OCI-LY7 (cell line): ENCODE data around the gene ENPP7. TPM values are rescaled to one million over a fixed set of nuclear protein-coding genes. Genes with fewer than 3 reads are reported as not detected.

Experiments used
- BruUV-seq: library from RNA; stranded (reverse); fragments of 400-500 nt; replicated peaks from 2 replicates; lab custom pipeline; 2021; lab: Mats Ljungman, UMichigan
- CTCF ChIA-PET: fragments of 300-600 bp; sonication (Branson Sonifier 250); formaldehyde crosslinking; loops from one replicate; lab custom pipeline; 2022; ENCODE audit warnings: antibody characterized with exemption; ENCODE audit not compliant: unreplicated experiment; lab: Charles Lee
- POLR2A ChIA-PET: fragments of 300-600 bp; sonication (Branson Sonifier 250); formaldehyde crosslinking; loops from one replicate; lab custom pipeline; 2022; ENCODE audit warnings: antibody characterized with exemption; lab: Charles Lee
- DNase-seq: peaks from one replicate; pipeline ENCODE4 v3.0.0-alpha.2; 2015; ENCODE audit warnings: low spot score
- H2AFZ ChIP-seq: fragments of 200-600 bp; sonication (generic), shearing (Covaris generic); 2 replicates; pipeline ENCODE4 v1.6.1; 2014; ENCODE audit warnings: mild to moderate bottlenecking, antibody characterized with exemption, low read length, moderate library complexity
- H3K27ac ChIP-seq: fragments of 200-600 bp; sonication (generic); 2 replicates; pipeline ENCODE4 v1.5.1; 2014; ENCODE audit warnings: mixed run types, low read depth, mild to moderate bottlenecking, moderate library complexity, low read length, inconsistent platforms; ENCODE audit not compliant: poor library complexity, severe bottlenecking
- H3K36me3 ChIP-seq: fragments of 200-600 bp; sonication (generic); 2 replicates; pipeline ENCODE4 v1.6.1; 2014; ENCODE audit warnings: mild to moderate bottlenecking, antibody characterized with exemption, low read length, moderate library complexity, mixed read lengths; ENCODE audit not compliant: insufficient read depth
- H3K4me1 ChIP-seq: fragments of 200-600 bp; sonication (generic); 2 replicates; pipeline ENCODE4 v1.5.1; 2014; ENCODE audit warnings: mild to moderate bottlenecking, low read length; ENCODE audit not compliant: insufficient read depth, poor library complexity, severe bottlenecking
- H3K4me2 ChIP-seq: fragments of 200-600 bp; sonication (generic); 2 replicates; pipeline ENCODE4 v1.6.1; 2014; ENCODE audit warnings: mild to moderate bottlenecking, low read length
- H3K4me3 ChIP-seq: fragments of 200-600 bp; sonication (generic); 2 replicates; pipeline ENCODE4 v1.5.1; 2014; ENCODE audit warnings: mild to moderate bottlenecking, low read depth, low read length; ENCODE audit not compliant: poor library complexity, severe bottlenecking
- H3K79me2 ChIP-seq: fragments of 200-600 bp; sonication (generic); 2 replicates; pipeline ENCODE4 v1.6.1; 2016; ENCODE audit warnings: low read depth, mild to moderate bottlenecking, low read length, moderate library complexity, mixed read lengths; ENCODE audit not compliant: insufficient read depth
- H3K9me2 ChIP-seq: fragments of 200-600 bp; sonication (generic); 2 replicates; pipeline ENCODE4 v1.6.1; 2016; ENCODE audit warnings: mild to moderate bottlenecking, low read length, mixed read lengths; ENCODE audit not compliant: insufficient read depth
- H3K9me3 ChIP-seq: fragments of 200-600 bp; sonication (generic); 2 replicates; pipeline ENCODE4 v1.6.1; 2014; ENCODE audit warnings: mild to moderate bottlenecking, mixed run types, low read length, mixed read lengths
- H4K20me1 ChIP-seq: fragments of 200-600 bp; sonication (generic); 2 replicates; pipeline ENCODE4 v1.6.1; 2014; ENCODE audit warnings: mild to moderate bottlenecking, antibody characterized with exemption, low read length, moderate library complexity, mixed read lengths; ENCODE audit not compliant: insufficient read depth
- EZH2phosphoT487 ChIP-seq: fragments of 200-600 bp; sonication (generic); IDR thresholded peaks from 2 replicates; pipeline ENCODE4 v1.6.1; 2018; ENCODE audit warnings: low read depth, borderline replicate concordance, mild to moderate bottlenecking, mixed run types, antibody characterized with exemption, low read length, moderate library complexity, mixed read lengths
- intact Hi-C: fragments of 100-400 bp; cut with micrococcal nuclease; formaldehyde crosslinking; loops from one replicate; pipeline ENCODE4 v1.10.0; 2022; ENCODE audit not compliant: unreplicated experiment
- total RNA-seq, 2 experiments: library from RNA; depleted of rRNA in 1 of 2; stranded (reverse); fragments of >200 nt in 1 of 2; shearing (Covaris generic) in 1 of 2; gene quantifications; 2 replicates each; pipeline ENCODE4 v1.2.3, GENCODE V29; 2014 to 2022
- TF ChIP-seq, protein P1 (sequence below): fragments of 200-600 bp; sonication (generic); conservative IDR thresholded peaks from 2 replicates; pipeline ENCODE4 v1.5.1; 2014; ENCODE audit warnings: mild to moderate bottlenecking, antibody characterized with exemption, low read length, moderate library complexity, mixed read lengths

The ENPP7 gene
- total RNA-seq, 2 experiments from 2014 or later = 0.28 to 0.42 TPM

DNA sequence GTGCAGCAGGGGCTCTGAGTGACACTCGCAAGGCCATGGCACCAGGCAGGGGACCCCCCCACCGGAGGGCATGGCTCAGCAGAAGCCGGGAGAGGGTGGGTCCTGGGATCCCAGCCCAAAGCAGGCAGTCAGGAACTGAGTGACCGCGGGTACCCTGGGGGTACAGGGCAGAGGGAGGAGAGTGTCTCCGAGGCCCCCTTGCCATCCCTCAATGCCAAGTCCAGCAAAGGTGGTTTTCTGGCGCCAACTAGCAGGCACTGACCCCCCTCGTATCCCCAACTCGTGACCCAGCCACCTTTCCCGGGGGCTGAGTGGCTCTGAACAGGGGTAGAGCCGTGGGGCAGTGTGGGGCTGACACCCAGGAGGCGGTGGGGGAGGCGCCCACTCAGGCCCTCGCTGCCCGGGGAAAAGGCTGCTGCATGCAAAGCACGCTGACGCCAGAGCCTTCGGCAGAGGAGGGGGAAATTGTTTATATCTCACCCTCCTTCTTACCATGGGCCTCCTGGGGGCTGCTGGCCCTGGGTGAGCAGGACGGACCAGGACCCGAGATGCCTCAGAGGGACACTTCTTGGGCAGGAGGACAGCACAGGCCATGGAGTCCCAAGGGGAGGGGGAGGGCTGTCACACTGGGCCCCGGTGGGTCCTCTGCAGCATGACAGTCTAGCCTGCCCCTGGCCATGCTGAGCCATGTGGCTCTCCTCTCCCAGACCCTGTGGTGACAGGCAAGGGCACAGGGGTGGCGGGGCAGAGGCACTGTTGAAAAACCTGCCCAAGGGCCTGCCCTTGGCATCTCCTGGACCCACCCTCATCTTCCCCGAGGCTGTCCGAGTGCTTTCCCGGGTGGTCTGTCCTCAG is 14.6 kb upstream of the ENPP7 start:
- POLR2A ChIA-PET = no interaction called here
- DNase-seq = no peak

DNA sequence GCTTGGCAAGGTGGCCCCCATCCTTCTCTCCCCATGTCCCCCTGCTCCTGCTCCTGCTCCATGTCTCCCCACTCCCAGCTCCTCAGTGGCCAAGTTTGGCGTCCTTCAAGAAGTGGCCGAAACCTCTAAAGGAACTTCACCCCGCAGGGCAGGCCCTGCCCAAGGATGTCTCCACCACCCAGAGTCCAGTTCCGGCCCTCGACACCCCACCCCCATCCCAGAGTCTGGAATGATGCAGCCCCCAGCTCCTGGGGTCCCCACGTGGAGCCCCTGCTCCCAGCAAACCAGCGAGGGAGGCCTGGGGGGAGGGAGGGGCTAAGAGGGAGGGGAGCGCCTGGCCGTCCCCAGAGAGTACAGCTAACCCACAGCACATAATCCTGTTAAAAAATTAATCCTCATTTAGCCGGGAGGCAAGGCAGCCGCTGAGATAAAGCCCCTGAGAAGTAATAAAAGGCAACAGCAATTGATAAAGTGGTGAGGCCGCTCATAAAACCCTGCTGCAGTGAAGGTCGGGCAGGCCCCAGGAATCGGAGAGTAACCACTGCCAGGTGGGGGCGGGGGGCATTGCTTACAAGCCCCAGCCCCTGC is 9.9 kb upstream of the ENPP7 start:
- Histone ChIP-seq H3K9me2 (no peaks in the 10 kb centered on the region), H2AFZ (no peak overlapping the region), H3K4me1 (no peaks in the 10 kb centered on the region), H3K4me3 (no peak overlapping the region), H3K36me3 (no peaks in the 10 kb centered on the region), H3K27ac (no peak overlapping the region), H3K4me2 (no peak overlapping the region), H3K79me2 (no peaks in the 10 kb centered on the region), H3K9me3 (no peaks in the 10 kb centered on the region), H4K20me1 (no peaks in the 10 kb centered on the region)
- TF ChIP-seq, protein P1, sequence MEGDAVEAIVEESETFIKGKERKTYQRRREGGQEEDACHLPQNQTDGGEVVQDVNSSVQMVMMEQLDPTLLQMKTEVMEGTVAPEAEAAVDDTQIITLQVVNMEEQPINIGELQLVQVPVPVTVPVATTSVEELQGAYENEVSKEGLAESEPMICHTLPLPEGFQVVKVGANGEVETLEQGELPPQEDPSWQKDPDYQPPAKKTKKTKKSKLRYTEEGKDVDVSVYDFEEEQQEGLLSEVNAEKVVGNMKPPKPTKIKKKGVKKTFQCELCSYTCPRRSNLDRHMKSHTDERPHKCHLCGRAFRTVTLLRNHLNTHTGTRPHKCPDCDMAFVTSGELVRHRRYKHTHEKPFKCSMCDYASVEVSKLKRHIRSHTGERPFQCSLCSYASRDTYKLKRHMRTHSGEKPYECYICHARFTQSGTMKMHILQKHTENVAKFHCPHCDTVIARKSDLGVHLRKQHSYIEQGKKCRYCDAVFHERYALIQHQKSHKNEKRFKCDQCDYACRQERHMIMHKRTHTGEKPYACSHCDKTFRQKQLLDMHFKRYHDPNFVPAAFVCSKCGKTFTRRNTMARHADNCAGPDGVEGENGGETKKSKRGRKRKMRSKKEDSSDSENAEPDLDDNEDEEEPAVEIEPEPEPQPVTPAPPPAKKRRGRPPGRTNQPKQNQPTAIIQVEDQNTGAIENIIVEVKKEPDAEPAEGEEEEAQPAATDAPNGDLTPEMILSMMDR = no peak
- TF ChIP-seq EZH2phosphoT487 = no peak
- ChIA-PET CTCF (interaction anchor here (0.6 to 0.7 kb wide), 2 partner anchors 12 to 385 kb away, joined by 3 to 8 read pairs; no protein-coding TSS in a partner anchor), POLR2A (no interaction called here)
- BruUV-seq = no TSS peak
- intact Hi-C loops = no loop called here
- DNase-seq = no peak

More for the DNA sequence above, 14.6 kb upstream of the ENPP7 start:
- TF ChIP-seq, protein P1 = no peak
- TF ChIP-seq EZH2phosphoT487 = no peak
- no peaks in the 10 kb centered on the region for H3K9me2 ChIP-seq
- no peak overlapping the region for H2AFZ ChIP-seq
- H3K4me1 ChIP-seq = peaks cover 24% of the 10 kb centered on the region
- no peaks in the 10 kb centered on the region for H3K36me3 ChIP-seq
- H3K4me2 ChIP-seq = no peak overlapping the region
- no peaks in the 10 kb centered on the region for H3K79me2 ChIP-seq
- CTCF ChIA-PET = no interaction called here
- no TSS peak for BruUV-seq
- no peaks in the 10 kb centered on the region for H4K20me1 ChIP-seq
- intact Hi-C loops = no loop called here
- H3K27ac ChIP-seq = no peak overlapping the region
- H3K4me3 ChIP-seq = no peak overlapping the region
- H3K9me3 ChIP-seq = peaks cover 7% of the 10 kb centered on the region; the same call in 1 of the 2 replicates
